HG03196 (cell line): ENCODE results near the gene COL6A3.
"Not testable (repeated sequence)": the region's sequence is repeated elsewhere in the genome, so short reads cannot be mapped to it uniquely, and the experiment has no call there.

Experiments
- ATAC-seq: cut with Tn5 transposase; IDR thresholded peaks from one replicate; pipeline ENCODE4 v1.9.1; 2021; ENCODE audit not compliant: unreplicated experiment

COL6A3 gene

GRCh38 chr2:237388036-237388435 is 25.9 kb downstream of the COL6A3 start:
- no peak for ATAC-seq

- ATAC-seq = no peak
These were observed 29.3 kb downstream of the COL6A3 start for GRCh38 chr2:237384672-237385020.

- no peak for ATAC-seq
These were observed 29.8 kb downstream of the COL6A3 start for GRCh38 chr2:237383991-237384671.

- ATAC-seq = no peak
These were observed 33.2 kb downstream of the COL6A3 start for GRCh38 chr2:237380768-237381167.

- no peak for ATAC-seq
These were observed 34.3 kb downstream of the COL6A3 start for GRCh38 chr2:237379636-237380035.

- ATAC-seq = no peak
These were observed 35.3 kb downstream of the COL6A3 start for GRCh38 chr2:237378650-237379049.

- no peak for ATAC-seq
These were observed 39.5 kb downstream of the COL6A3 start for GRCh38 chr2:237374284-237375060.

GRCh38 chr2:237371856-237372255 is 42.1 kb downstream of the COL6A3 start:
- ATAC-seq = no peak

GRCh38 chr2:237365671-237366070 is 48.3 kb downstream of the COL6A3 start:
- no peak for ATAC-seq

- ATAC-seq = no peak
These were observed 49.3 kb downstream of the COL6A3 start for GRCh38 chr2:237364655-237365054.

GRCh38 chr2:237361194-237362004 is 52.6 kb downstream of the COL6A3 start:
- no peak for ATAC-seq

- ATAC-seq = no peak
These were observed 53.8 kb downstream of the COL6A3 start for GRCh38 chr2:237359894-237360780.

GRCh38 chr2:237359518-237359840 is 54.5 kb downstream of the COL6A3 start:
- ATAC-seq = no peak

- ATAC-seq = no peak
These were observed 55.0 kb downstream of the COL6A3 start for GRCh38 chr2:237358721-237359517.

GRCh38 chr2:237355701-237356100 is 58.3 kb downstream of the COL6A3 start:
- ATAC-seq = no peak

GRCh38 chr2:237354892-237355291 is 59.1 kb downstream of the COL6A3 start:
- no peak for ATAC-seq

- not testable (repeated sequence) for ATAC-seq
These were observed 59.8 kb downstream of the COL6A3 start for GRCh38 chr2:237354172-237354571.

- ATAC-seq = no peak
These were observed 60.7 kb downstream of the COL6A3 start for GRCh38 chr2:237353215-237353614.

GRCh38 chr2:237352279-237352845 is 61.6 kb downstream of the COL6A3 start:
- no peak for ATAC-seq

- ATAC-seq = no peak
These were observed 62.2 kb downstream of the COL6A3 start for GRCh38 chr2:237351796-237352195.
